B cell (primary cell): ENCODE measurements around the gene ANKRD44.

ENCODE experiments used
- EZH2 ChIP-seq: IDR thresholded peaks from 2 replicates; pipeline ENCODE4 v1.6.1; 2012; ENCODE audit warnings: borderline replicate concordance, low read depth, mild to moderate bottlenecking, moderate library complexity, low read length; ENCODE audit not compliant: insufficient read depth, poor library complexity, severe bottlenecking
- TF ChIP-seq, protein P1 (sequence below): fragments of 200-600 bp; IDR thresholded peaks from one replicate; pipeline ENCODE4 v1.8.0; 2022; ENCODE audit warnings: antibody characterized with exemption, mild to moderate bottlenecking

DNA sequence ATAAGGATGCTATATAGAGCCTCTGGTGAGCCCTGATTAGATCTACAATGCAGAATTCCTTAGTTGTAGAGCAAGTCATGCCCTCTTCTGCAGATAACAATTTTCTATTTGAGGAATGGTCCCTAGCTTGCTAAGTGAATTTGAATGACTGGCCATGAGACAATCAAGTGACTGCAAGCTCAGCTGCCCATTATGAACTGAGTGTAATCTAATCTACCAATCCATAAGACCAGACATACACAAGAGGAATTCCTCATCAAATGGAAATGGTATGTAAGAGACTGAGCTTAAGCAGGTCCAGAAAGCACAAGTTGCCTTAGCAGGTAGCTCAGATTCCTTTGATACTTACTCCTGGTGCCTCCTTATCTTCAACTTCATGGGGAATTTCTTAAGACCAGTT lies 4.8 kb upstream of the ANKRD44 start:
- TF ChIP-seq, protein P1, sequence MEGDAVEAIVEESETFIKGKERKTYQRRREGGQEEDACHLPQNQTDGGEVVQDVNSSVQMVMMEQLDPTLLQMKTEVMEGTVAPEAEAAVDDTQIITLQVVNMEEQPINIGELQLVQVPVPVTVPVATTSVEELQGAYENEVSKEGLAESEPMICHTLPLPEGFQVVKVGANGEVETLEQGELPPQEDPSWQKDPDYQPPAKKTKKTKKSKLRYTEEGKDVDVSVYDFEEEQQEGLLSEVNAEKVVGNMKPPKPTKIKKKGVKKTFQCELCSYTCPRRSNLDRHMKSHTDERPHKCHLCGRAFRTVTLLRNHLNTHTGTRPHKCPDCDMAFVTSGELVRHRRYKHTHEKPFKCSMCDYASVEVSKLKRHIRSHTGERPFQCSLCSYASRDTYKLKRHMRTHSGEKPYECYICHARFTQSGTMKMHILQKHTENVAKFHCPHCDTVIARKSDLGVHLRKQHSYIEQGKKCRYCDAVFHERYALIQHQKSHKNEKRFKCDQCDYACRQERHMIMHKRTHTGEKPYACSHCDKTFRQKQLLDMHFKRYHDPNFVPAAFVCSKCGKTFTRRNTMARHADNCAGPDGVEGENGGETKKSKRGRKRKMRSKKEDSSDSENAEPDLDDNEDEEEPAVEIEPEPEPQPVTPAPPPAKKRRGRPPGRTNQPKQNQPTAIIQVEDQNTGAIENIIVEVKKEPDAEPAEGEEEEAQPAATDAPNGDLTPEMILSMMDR, result no peak
- no peak for TF ChIP-seq EZH2
